WTC11 (cell line): ENCODE data around the gene CLMN. TPM values are rescaled to one million over a fixed set of nuclear protein-coding genes. Genes with fewer than 3 reads are reported as not detected.

Experiments used
- ATAC-seq: fragments of 200-7000 bp; cut with Tn5 transposase; 2 replicates; pipeline ENCODE4 v1.10.0; 2021; ENCODE audit warnings: mild to moderate bottlenecking, moderate library complexity
- CTCF ChIA-PET: fragments of 300-600 bp; sonication (Branson Sonifier 250); formaldehyde crosslinking; loops from one replicate; lab custom pipeline; 2021; ENCODE audit warnings: antibody characterized with exemption; lab: Charles Lee
- POLR2A ChIA-PET: fragments of 350-600 bp; sonication (Branson Sonifier 250); formaldehyde crosslinking; loops from one replicate; lab custom pipeline; 2021; ENCODE audit warnings: antibody characterized with exemption; lab: Charles Lee
- DNase-seq: peaks from one replicate; pipeline ENCODE4 v3.0.0; 2021; ENCODE audit warnings: low spot score
- H3K27ac Mint-ChIP-seq: 2 replicates; pipeline ENCODE4 v1.8.0; 2021; ENCODE audit warnings: mixed read lengths
- H3K27me3 Mint-ChIP-seq: 2 replicates; pipeline ENCODE4 v1.8.0; 2021; ENCODE audit warnings: low read depth, mild to moderate bottlenecking, moderate library complexity, mixed read lengths
- H3K36me3 Mint-ChIP-seq: 2 replicates; pipeline ENCODE4 v1.8.0; 2021; ENCODE audit warnings: mixed read lengths
- H3K4me1 Mint-ChIP-seq: 2 replicates; pipeline ENCODE4 v1.8.0; 2022; ENCODE audit warnings: mixed read lengths
- H3K4me3 Mint-ChIP-seq: 2 replicates; pipeline ENCODE4 v1.8.0; 2021; ENCODE audit warnings: mild to moderate bottlenecking, moderate library complexity, mixed read lengths
- H3K9me3 Mint-ChIP-seq: 2 replicates; pipeline ENCODE4 v1.8.0; 2021; ENCODE audit warnings: mixed read lengths
- AFF4 ChIP-seq: sonication (generic); formaldehyde crosslinking; IDR thresholded peaks from 2 replicates; pipeline ENCODE4 v1.8.1; 2023; ENCODE audit warnings: mild to moderate bottlenecking, missing genetic modification reagents, borderline replicate concordance
- AR ChIP-seq: fragments of 250-450 bp; sonication (Bioruptor Pico); IDR thresholded peaks from 2 replicates; pipeline ENCODE4 v1.9.0; 2021; ENCODE audit warnings: mild to moderate bottlenecking
- ATF2 ChIP-seq: sonication (generic); formaldehyde crosslinking; IDR thresholded peaks from 2 replicates; pipeline ENCODE4 v1.8.1; 2022; ENCODE audit warnings: low read depth, missing genetic modification reagents, borderline replicate concordance
- ATF3 ChIP-seq: sonication (generic); formaldehyde crosslinking; conservative IDR thresholded peaks from 2 replicates; pipeline ENCODE4 v1.8.1; 2022; ENCODE audit warnings: mild to moderate bottlenecking, missing genetic modification reagents
- CREB1 ChIP-seq: sonication (generic); formaldehyde crosslinking; IDR thresholded peaks from 2 replicates; pipeline ENCODE4 v1.8.0; 2023; ENCODE audit warnings: mild to moderate bottlenecking, missing genetic modification reagents
- CTCF ChIP-seq: fragments of 200-600 bp; IDR thresholded peaks from 2 replicates; pipeline ENCODE4 v1.8.0; 2022; ENCODE audit warnings: antibody characterized with exemption
- ETV6 ChIP-seq: sonication (generic); formaldehyde crosslinking; IDR thresholded peaks from 2 replicates; pipeline ENCODE4 v1.8.1; 2022; ENCODE audit warnings: mild to moderate bottlenecking, missing genetic modification reagents
- FOXJ3 ChIP-seq: sonication (generic); formaldehyde crosslinking; IDR thresholded peaks from 2 replicates; pipeline ENCODE4 v1.9.0; 2021; ENCODE audit warnings: missing genetic modification reagents, mild to moderate bottlenecking, borderline replicate concordance
- FOXP4 ChIP-seq: sonication (generic); formaldehyde crosslinking; IDR thresholded peaks from 2 replicates; pipeline ENCODE4 v1.8.0; 2022; ENCODE audit warnings: mild to moderate bottlenecking, missing genetic modification reagents
- HMGA2 ChIP-seq: fragments of 250-450 bp; sonication (Bioruptor Pico); IDR thresholded peaks from 2 replicates; pipeline ENCODE4 v1.4.0; 2021; ENCODE audit warnings: mild to moderate bottlenecking, moderate library complexity
- IRF1 ChIP-seq: sonication (generic); formaldehyde crosslinking; IDR thresholded peaks from 2 replicates; pipeline ENCODE4 v1.8.0; 2023; ENCODE audit warnings: missing genetic modification reagents
- IRF2 ChIP-seq: sonication (generic); formaldehyde crosslinking; IDR thresholded peaks from 2 replicates; pipeline ENCODE4 v1.8.0; 2022; ENCODE audit warnings: low read depth, missing genetic modification reagents, borderline replicate concordance
- MXD4 ChIP-seq: fragments of 250-450 bp; sonication (Bioruptor Pico); IDR thresholded peaks from 2 replicates; pipeline ENCODE4 v1.8.0; 2021; ENCODE audit warnings: mild to moderate bottlenecking, moderate library complexity, borderline replicate concordance
- NFE2L1 ChIP-seq: sonication (generic); formaldehyde crosslinking; IDR thresholded peaks from 2 replicates; pipeline ENCODE4 v1.8.1; 2023; ENCODE audit warnings: missing genetic modification reagents
- SMAD4 ChIP-seq: sonication (generic); formaldehyde crosslinking; IDR thresholded peaks from 2 replicates; pipeline ENCODE4 v1.8.0; 2022; ENCODE audit warnings: mild to moderate bottlenecking, missing genetic modification reagents
- SOX15 ChIP-seq: fragments of 250-450 bp; sonication (Bioruptor Pico); IDR thresholded peaks from 2 replicates; pipeline ENCODE4 v1.9.0; 2021; ENCODE audit warnings: mild to moderate bottlenecking
- ZNF263 ChIP-seq: sonication (generic); formaldehyde crosslinking; IDR thresholded peaks from 2 replicates; pipeline ENCODE4 v1.8.1; 2022; ENCODE audit warnings: low read depth, mild to moderate bottlenecking, moderate library complexity, missing genetic modification reagents
- ZNF396 ChIP-seq: fragments of 250-450 bp; sonication (Bioruptor Pico); IDR thresholded peaks from 2 replicates; pipeline ENCODE4 v1.8.0; 2021; ENCODE audit warnings: mild to moderate bottlenecking, moderate library complexity, borderline replicate concordance
- ZNF532 ChIP-seq: fragments of 250-450 bp; sonication (Bioruptor Pico); IDR thresholded peaks from 2 replicates; pipeline ENCODE4 v1.9.0; 2021; ENCODE audit warnings: mild to moderate bottlenecking, borderline replicate concordance
- total RNA-seq: library from RNA; stranded (reverse); gene quantifications from 3 replicates; pipeline ENCODE4 v1.2.3, GENCODE V29; 2021

CLMN gene
- total RNA-seq, 1 experiment from 2014 or later, result 12.2 TPM

- POLR2A ChIA-PET, result no interaction called here
- Mint-ChIP-seq H3K36me3 (no peaks in the 10 kb centered on the region), H3K27ac (no peak overlapping the region), H3K9me3 (no peaks in the 10 kb centered on the region), H3K27me3 (no peaks in the 10 kb centered on the region), H3K4me3 (no peak overlapping the region)
- no peak for TF ChIP-seq CREB1 (CRISPR knock-in tag)
- no peak for TF ChIP-seq ZNF532 (CRISPR knock-in tag)
- TF ChIP-seq ZNF396 (CRISPR knock-in tag), result no peak
- TF ChIP-seq IRF2 (CRISPR knock-in tag), result no peak
- no peak for TF ChIP-seq ATF3 (CRISPR knock-in tag)
- no peak for TF ChIP-seq HMGA2
- no peak for TF ChIP-seq SMAD4 (CRISPR knock-in tag)
- TF ChIP-seq CTCF, result no peak
- no peak for TF ChIP-seq ETV6 (CRISPR knock-in tag)
- TF ChIP-seq MXD4 (CRISPR knock-in tag), result no peak
- no peak for TF ChIP-seq IRF1 (CRISPR knock-in tag)
- TF ChIP-seq AFF4 (CRISPR knock-in tag), result no peak
- no peak for TF ChIP-seq AR (CRISPR knock-in tag)
- TF ChIP-seq FOXJ3, result no peak
- no peak for TF ChIP-seq SOX15 (CRISPR knock-in tag)
- no peak for TF ChIP-seq ZNF263 (CRISPR knock-in tag)
- no peak for TF ChIP-seq FOXP4
- no peak for TF ChIP-seq ATF2 (CRISPR knock-in tag)
- no peak for TF ChIP-seq NFE2L1
- TF ChIP-seq, all 79 proteins: peak for 0
- no peak for DNase-seq
- no peak for ATAC-seq
- CTCF ChIA-PET, result no interaction called here
- peaks cover 11% of the 10 kb centered on the region for H3K4me1 Mint-ChIP-seq
Measured at GRCh38 chr14:95235351-95235750, 84.4 kb downstream of the CLMN start.
